Mucosa of gallbladder (tissue), 1 donor: Measurements from ENCODE around the gene ANAPC2. TPM values are rescaled to one million over a fixed set of nuclear protein-coding genes. Genes with fewer than 3 reads are reported as not detected.

Experiments used
- DNase-seq: peaks from one replicate; pipeline ENCODE4 v3.0.0-alpha.2; 2020; ENCODE audit warnings: low spot score
- total RNA-seq: library from RNA; stranded (reverse); gene quantifications from one replicate; pipeline ENCODE4 v1.2.1, GENCODE V29; 2021
- donor health status: DM: no; HTN: no; CAD: no.

The ANAPC2 gene
- total RNA-seq, 1 donor from 2014 or later, result 64.6 TPM

DNA sequence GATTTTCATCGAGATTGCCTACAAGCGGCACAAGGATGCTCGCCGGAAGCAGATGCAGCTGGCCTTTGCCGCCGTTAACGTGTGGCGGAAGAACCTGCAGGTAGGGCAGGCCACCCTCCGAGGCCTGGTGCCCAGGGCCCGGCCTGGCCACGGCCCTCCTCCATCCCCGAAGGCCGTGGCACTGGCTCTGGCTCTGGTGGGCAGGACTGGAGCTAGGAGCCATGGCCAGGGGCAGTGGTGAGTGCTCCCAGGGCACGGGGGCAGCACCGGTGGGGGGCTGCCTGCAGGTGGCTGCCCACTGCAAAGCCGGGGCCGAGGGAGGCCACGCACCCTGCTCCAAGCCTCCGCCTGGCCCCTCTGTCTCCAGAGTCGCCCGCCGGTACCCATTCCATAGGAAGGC, 24.6 kb downstream of the ANAPC2 start:
- DNase-seq, result no peak

- no peak for DNase-seq
Measured at GRCh38 chr9:137163365-137163715, 25.0 kb downstream of the ANAPC2 start.

- no peak for DNase-seq
Measured at GRCh38 chr9:137162505-137163364, 25.6 kb downstream of the ANAPC2 start.

DNA sequence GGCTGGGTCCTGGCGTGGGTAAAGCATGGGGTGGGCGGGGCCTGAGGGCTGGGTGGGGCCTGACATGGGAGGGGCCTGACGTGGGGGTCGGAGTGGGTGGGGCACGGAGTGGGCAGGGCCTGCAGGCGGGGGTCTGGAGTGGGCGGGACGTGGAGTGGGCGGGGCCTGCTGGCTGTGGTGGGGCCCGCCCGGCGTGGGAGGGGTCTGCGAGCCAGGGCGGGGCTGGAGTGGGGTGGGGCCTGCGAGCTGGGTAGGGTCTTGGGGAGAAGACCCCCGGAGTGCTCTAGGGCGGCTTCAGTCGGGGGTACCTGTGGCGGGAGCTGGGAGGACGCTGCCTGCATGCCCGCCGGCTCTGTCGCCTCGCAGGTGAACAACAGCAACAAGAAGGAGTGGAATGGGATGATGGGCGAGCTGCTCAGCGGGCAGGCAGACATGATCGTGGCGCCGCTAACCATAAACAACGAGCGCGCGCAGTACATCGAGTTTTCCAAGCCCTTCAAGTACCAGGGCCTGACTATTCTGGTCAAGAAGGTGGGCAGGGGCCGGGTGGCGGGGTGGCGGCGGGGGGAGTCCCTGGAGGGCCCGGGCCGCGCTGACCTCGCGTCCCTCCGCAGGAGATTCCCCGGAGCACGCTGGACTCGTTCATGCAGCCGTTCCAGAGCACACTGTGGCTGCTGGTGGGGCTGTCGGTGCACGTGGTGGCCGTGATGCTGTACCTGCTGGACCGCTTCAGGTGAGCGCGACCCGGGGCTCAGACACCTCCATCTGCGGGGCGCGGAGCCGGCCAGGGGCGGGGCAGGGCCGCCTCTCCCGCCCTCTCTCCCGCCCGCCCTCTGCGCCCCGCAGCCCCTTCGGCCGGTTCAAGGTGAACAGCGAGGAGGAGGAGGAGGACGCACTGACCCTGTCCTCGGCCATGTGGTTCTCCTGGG, 26.5 kb downstream of the ANAPC2 start:
- DNase-seq, result no peak

- DNase-seq, result no peak
Measured at GRCh38 chr9:137160716-137161557, 27.4 kb downstream of the ANAPC2 start.

DNA sequence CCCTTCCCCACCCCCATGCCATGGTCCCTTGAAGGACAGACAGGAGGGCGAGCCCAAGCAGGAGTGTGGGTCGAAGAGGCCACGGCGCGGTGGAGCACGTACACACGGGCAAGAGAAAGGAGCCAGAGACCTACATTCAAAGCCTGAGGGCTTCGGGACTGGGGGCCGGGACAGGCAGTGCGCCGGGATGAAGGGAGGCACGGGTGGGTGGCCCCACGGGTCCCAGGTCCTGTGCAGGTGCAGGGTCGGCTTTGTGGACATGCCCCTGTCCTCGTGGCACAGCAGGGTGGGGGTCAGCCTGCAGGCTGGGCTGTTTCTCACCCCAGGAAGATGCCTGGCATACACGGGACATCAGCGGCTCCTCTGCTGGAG, 28.3 kb downstream of the ANAPC2 start:
- no peak for DNase-seq

DNA sequence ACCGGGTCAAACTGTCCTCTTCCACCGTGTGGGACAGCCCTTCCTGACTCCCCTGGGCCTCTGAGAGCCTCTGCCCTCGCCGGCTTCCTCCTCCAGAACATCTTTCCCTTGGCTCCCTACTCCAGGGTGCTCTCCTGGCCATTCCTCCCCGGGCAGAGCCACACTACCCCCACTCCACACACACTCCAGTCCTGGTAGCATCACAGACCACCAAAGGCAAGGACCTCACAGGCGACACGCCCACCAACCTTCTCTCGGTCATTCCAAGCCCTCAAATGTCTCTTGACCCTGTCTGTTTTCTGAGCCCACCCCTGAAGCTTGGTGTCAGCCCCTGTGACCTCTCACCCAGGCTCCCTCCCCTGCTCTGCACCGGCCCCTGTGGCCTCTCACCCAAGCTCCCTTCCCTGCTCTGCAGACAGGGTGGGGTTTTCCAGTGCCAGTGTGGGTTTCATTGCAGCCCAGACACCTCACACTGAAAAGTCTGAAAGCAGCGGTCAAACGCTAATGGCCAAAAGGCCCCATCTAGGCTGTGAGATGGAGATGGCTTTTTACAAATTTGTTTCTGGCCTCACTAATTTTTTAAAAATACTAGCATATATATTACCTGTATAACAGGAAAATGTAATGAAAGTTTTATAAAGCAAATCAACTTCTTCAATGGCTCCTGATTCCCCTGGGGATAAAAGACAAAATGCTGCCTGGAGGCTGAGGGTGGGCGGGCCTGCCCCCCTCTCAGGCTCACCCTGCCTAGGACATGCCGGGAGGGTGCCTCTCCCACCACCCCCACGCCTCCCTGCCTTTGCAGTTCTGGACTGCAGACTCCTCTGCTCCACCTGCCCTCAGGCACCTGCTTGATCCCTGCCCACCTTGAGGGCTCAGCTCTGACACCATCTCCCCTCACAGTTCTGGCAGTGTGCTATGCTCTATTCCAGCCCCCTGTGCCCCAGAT, 29.0 kb downstream of the ANAPC2 start:
- no peak for DNase-seq

DNA sequence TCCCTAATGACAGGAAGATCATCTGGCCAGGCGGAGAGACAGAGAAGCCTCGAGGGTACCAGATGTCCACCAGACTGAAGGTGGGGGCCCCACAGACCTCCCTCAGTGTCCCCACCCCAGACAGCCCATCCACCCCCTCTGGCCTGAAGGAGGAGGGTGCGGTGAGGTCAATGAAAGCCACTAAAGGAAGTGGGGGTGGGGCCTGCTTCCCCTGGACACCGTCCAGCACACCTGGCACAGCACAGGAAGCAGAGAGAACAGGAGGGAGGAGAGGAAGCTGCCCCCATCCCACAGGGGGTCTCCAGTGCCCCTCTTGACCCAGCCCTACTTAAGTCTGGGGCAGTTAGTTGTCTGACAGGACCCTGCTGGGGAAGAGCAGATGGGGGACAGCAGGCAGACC, 29.7 kb downstream of the ANAPC2 start:
- no peak for DNase-seq

GRCh38 chr9:137157618-137158415, 30.5 kb downstream of the ANAPC2 start:
- DNase-seq, result no peak

- no peak for DNase-seq
Measured at GRCh38 chr9:137156567-137157375, 31.6 kb downstream of the ANAPC2 start.

- no peak for DNase-seq
Measured at GRCh38 chr9:137152844-137153405, 35.4 kb downstream of the ANAPC2 start.

GRCh38 chr9:137150617-137151457, 37.5 kb downstream of the ANAPC2 start:
- peak; percentile 14 for DNase-seq

DNA sequence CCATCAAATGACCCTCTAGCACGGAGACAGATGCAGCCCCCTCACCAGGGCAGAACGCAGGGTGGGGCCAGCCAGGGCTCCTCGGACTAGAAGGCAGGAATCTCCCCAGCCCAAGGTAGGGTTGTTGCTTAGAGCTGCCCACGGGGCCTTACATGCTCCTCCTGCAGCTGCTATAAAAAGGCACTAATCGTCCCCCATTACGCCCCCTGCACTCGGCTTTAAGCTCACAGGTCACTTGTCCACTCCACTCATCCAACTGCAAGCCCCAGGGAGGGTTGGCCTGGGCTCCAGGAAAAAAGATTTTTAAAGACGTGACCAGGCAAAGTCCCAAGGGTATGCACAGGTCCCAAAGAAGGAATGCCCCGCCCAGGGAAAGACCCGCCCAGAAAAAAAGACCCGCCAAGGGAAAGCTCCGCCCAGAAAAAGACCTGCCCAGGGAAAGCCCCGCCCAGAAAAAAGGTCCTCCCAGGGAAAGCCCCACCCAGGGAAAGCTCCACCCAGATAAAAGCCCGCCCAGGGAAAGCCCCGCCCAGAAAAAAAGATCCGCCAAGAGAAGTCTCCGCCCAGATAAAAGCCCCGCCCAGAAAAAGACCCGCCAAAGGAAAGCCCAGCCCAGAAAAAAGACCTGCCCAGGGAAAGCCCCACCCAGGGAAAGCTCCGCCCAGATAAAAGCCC, 38.3 kb downstream of the ANAPC2 start:
- DNase-seq, result no peak

GRCh38 chr9:137149363-137149762, 39.0 kb downstream of the ANAPC2 start:
- DNase-seq, result no peak

- DNase-seq, result no peak
Measured at GRCh38 chr9:137148661-137149060, 39.7 kb downstream of the ANAPC2 start.

DNA sequence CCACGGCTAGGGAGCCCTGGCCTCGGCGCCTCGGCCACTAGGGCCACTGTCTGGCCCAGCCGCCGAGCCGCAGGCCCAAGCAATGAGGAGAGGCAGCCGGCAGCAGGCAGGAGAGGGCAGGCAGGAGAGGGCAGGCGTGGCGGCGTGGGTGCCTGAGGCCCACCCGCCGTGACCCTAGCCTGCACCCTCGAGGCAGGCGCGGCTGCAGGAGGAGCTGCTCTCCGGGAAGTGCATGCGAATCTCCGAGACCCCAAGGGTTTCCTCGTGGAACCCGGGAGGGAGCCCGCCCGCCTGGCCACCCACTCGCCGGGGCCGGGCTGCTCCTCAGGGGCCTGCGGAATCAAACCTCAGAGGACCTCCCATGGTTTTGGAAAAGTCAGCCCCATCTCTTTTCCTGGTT, 40.1 kb downstream of the ANAPC2 start:
- no peak for DNase-seq

- DNase-seq, result no peak
Measured at GRCh38 chr9:137147793-137148160, 40.6 kb downstream of the ANAPC2 start.
